Measurements from ENCODE around the gene FOXO1.

The FOXO1 gene

GRCh38 chr13:40564342-40565001, 102.0 kb downstream of the FOXO1 start:
- Histone ChIP-seq H3K36me3 (ENCODE audit: insufficient read depth, low read length) (no peaks in the 10 kb centered on the region), H3K4me2 (ENCODE audit: insufficient read depth, low read length) (no peak overlapping the region), H3K79me2 (ENCODE audit: insufficient read depth, low read length) (no peaks in the 10 kb centered on the region), H3K9me3 (ENCODE audit: insufficient read depth, low read length, severe bottlenecking) (no peaks in the 10 kb centered on the region), H3K4me3 (ENCODE audit: low read depth in 1 of 2, low read length in 2 of 2) (no peak overlapping the region), H3K27me3 (ENCODE audit: insufficient read depth, low read length, poor library complexity) (no peaks in the 10 kb centered on the region), H2AFZ (ENCODE audit: low read depth, low read length) (no peak overlapping the region), H4K20me1 (ENCODE audit: insufficient read depth, low read length) (peaks cover 6% of the 10 kb centered on the region), H3K4me1 (ENCODE audit: insufficient read depth, low read length) (no peaks in the 10 kb centered on the region), H3K9ac (ENCODE audit: low read depth, low read length) (no peak overlapping the region), H3K27ac (ENCODE audit: low read length) (no peak overlapping the region)
- no peak for ATAC-seq (ENCODE audit: insufficient read depth, low read depth)
- no peak for TF ChIP-seq CTCF (IDR thresholded peaks at IDR 0.05; ENCODE audit: borderline replicate concordance, extremely low read depth, low read length, poor library complexity, severe bottlenecking)
- DNase-seq, result no peak

- H3K79me2 ChIP-seq (ENCODE audit: insufficient read depth, low read length), result no peaks in the 10 kb centered on the region
- no peaks in the 10 kb centered on the region for H3K36me3 ChIP-seq (ENCODE audit: insufficient read depth, low read length)
- H3K27me3 ChIP-seq (ENCODE audit: insufficient read depth, low read length, poor library complexity), result no peaks in the 10 kb centered on the region
- H3K4me2 ChIP-seq (ENCODE audit: insufficient read depth, low read length), result no peak overlapping the region
- H3K4me3 ChIP-seq (ENCODE audit: low read depth in 1 of 2, low read length in 2 of 2), result no peak overlapping the region
- DNase-seq (no peak), ATAC-seq (ENCODE audit: insufficient read depth, low read depth) (no peak)
- H4K20me1 ChIP-seq (ENCODE audit: insufficient read depth, low read length), result peaks cover 6% of the 10 kb centered on the region
- TF ChIP-seq EZH2 (IDR thresholded peaks at IDR 0.05; ENCODE audit: borderline replicate concordance, low read depth, low read length, severe bottlenecking), result no peak
- TF ChIP-seq CTCF (IDR thresholded peaks at IDR 0.05; ENCODE audit: borderline replicate concordance, extremely low read depth, low read length, poor library complexity, severe bottlenecking), result no peak
- no peaks in the 10 kb centered on the region for H3K4me1 ChIP-seq (ENCODE audit: insufficient read depth, low read length)
- H3K9me3 ChIP-seq (ENCODE audit: insufficient read depth, low read length, severe bottlenecking), result no peaks in the 10 kb centered on the region
- H3K9ac ChIP-seq (ENCODE audit: low read depth, low read length), result no peak overlapping the region
- H3K27ac ChIP-seq (ENCODE audit: low read length), result no peak overlapping the region
- no peak overlapping the region for H2AFZ ChIP-seq (ENCODE audit: low read depth, low read length)
Measured at GRCh38 chr13:40563350-40564125, 102.9 kb downstream of the FOXO1 start.

GRCh38 chr13:40562975-40563349, 103.5 kb downstream of the FOXO1 start:
- H3K36me3 ChIP-seq (ENCODE audit: insufficient read depth, low read length), result no peaks in the 10 kb centered on the region
- no peaks in the 10 kb centered on the region for H3K9me3 ChIP-seq (ENCODE audit: insufficient read depth, low read length, severe bottlenecking)
- no peaks in the 10 kb centered on the region for H3K79me2 ChIP-seq (ENCODE audit: insufficient read depth, low read length)
- ATAC-seq (ENCODE audit: insufficient read depth, low read depth), result no peak
- H4K20me1 ChIP-seq (ENCODE audit: insufficient read depth, low read length), result peaks cover 6% of the 10 kb centered on the region
- DNase-seq, result no peak
- H3K4me1 ChIP-seq (ENCODE audit: insufficient read depth, low read length), result no peaks in the 10 kb centered on the region
- TF ChIP-seq EZH2 (IDR thresholded peaks at IDR 0.05; ENCODE audit: borderline replicate concordance, low read depth, low read length, severe bottlenecking) (no peak), CTCF (IDR thresholded peaks at IDR 0.05; ENCODE audit: borderline replicate concordance, extremely low read depth, low read length, poor library complexity, severe bottlenecking) (no peak)
- H3K27ac ChIP-seq (ENCODE audit: low read length), result no peak overlapping the region
- no peak overlapping the region for H2AFZ ChIP-seq (ENCODE audit: low read depth, low read length)
- H3K4me2 ChIP-seq (ENCODE audit: insufficient read depth, low read length), result no peak overlapping the region
- no peak overlapping the region for H3K9ac ChIP-seq (ENCODE audit: low read depth, low read length)
- H3K4me3 ChIP-seq (ENCODE audit: low read depth in 1 of 2, low read length in 2 of 2), result no peak overlapping the region
- no peaks in the 10 kb centered on the region for H3K27me3 ChIP-seq (ENCODE audit: insufficient read depth, low read length, poor library complexity)

All from DND-41 (cell line).